SK-N-SH (cell line): ENCODE results near the gene RGL1. TPM values are rescaled to one million over a fixed set of nuclear protein-coding genes. Genes with fewer than 3 reads are reported as not detected.

Source experiments
- CTCF ChIA-PET: fragments of 300-600, 350-600 bp; formaldehyde crosslinking; extraction: SDS; loops from one replicate; lab custom pipeline; 2021; lab: Yijun Ruan, JAX
- POLR2A ChIA-PET: fragments of 350-600 bp; sonication (Branson Sonifier 250); formaldehyde crosslinking; extraction: SDS; loops from one replicate; lab custom pipeline; 2020; ENCODE audit warnings: antibody characterized with exemption, inconsistent platforms; lab: Yijun Ruan, JAX
- DNase-seq: peaks from one replicate; pipeline ENCODE4 v3.0.0; 2012
- H2AFZ ChIP-seq: fragments of 200-600 bp; sonication (generic); 2 replicates; pipeline ENCODE4 v1.8.1; 2016; ENCODE audit warnings: antibody characterized with exemption, mild to moderate bottlenecking, low read depth
- H3F3A ChIP-seq: fragments of 200-600 bp; sonication (generic); replicated peaks from 2 replicates; pipeline ENCODE3; 2016; ENCODE audit warnings: antibody characterized with exemption, mild to moderate bottlenecking; ENCODE audit not compliant: insufficient read depth
- H3K27ac ChIP-seq, 2 experiments: fragments of 200-500 bp in 1 of 2; fragments of 200-600 bp in 1 of 2; sonication (Bioruptor generic) in 1 of 2; sonication (generic), shearing (Covaris generic) in 1 of 2; 2 replicates each; pipeline versions ENCODE4 v1.5.1 to v1.6.1; 2014 to 2016; ENCODE audit warnings: low read depth in 2 of 2, inconsistent platforms in 1 of 2, low read length in 1 of 2, mild to moderate bottlenecking in 1 of 2, mixed read lengths in 1 of 2
- H3K27me3 ChIP-seq: fragments of 200-600 bp; sonication (generic), shearing (Covaris generic); 2 replicates; pipeline ENCODE4 v1.6.1; 2016; ENCODE audit warnings: mixed run types; ENCODE audit not compliant: insufficient read depth
- H3K36me3 ChIP-seq, 2 experiments: fragments of 200-500 bp in 1 of 2; fragments of 200-600 bp in 1 of 2; sonication (Bioruptor generic) in 1 of 2; sonication (generic) in 1 of 2; replicated peaks in 1 of 2; 2 replicates each; pipeline versions ENCODE3 to v1.5.1; 2014 to 2016; ENCODE audit warnings: low read length in 1 of 2, mild to moderate bottlenecking in 1 of 2; ENCODE audit not compliant: insufficient read depth in 2 of 2, control insufficient read depth in 1 of 2
- H3K4me1 ChIP-seq, 2 experiments: fragments of 200-500 bp in 1 of 2; fragments of 200-600 bp in 1 of 2; sonication (Bioruptor generic) in 1 of 2; sonication (generic), shearing (Covaris generic) in 1 of 2; 2 replicates each; pipeline versions ENCODE4 v1.5.1 to v1.6.1; 2014 to 2016; ENCODE audit warnings: low read depth in 1 of 2, low read length in 1 of 2, mixed run types in 1 of 2; ENCODE audit not compliant: insufficient read depth in 2 of 2, control insufficient read depth in 1 of 2
- H3K4me2 ChIP-seq: fragments of 200-600 bp; sonication (generic), shearing (Covaris generic); 2 replicates; pipeline ENCODE4 v1.6.1; 2017; ENCODE audit warnings: mixed run types
- H3K4me3 ChIP-seq, 2 experiments: fragments of 200-500 bp in 1 of 2; fragments of 200-600 bp in 1 of 2; sonication (Bioruptor generic) in 1 of 2; sonication (generic), shearing (Covaris generic) in 1 of 2; 2 replicates each; pipeline versions ENCODE4 v1.5.1 to v1.8.1; 2014 to 2016; ENCODE audit warnings: low read depth in 2 of 2, inconsistent platforms in 1 of 2, low read length in 1 of 2, mild to moderate bottlenecking in 1 of 2, mixed read lengths in 1 of 2, moderate library complexity in 1 of 2
- H3K79me2 ChIP-seq: fragments of 200-600 bp; sonication (generic); 2 replicates; pipeline ENCODE4 v1.8.1; 2017; ENCODE audit warnings: mild to moderate bottlenecking; ENCODE audit not compliant: insufficient read depth
- H3K9ac ChIP-seq: fragments of 200-600 bp; sonication (generic); 2 replicates; pipeline ENCODE4 v1.6.1; 2017; ENCODE audit warnings: mixed run types
- H3K9me2 ChIP-seq: fragments of 200-600 bp; sonication (generic); 2 replicates; pipeline ENCODE4 v1.6.1; 2017; ENCODE audit warnings: mixed run types
- H3K9me3 ChIP-seq: fragments of 200-600 bp; sonication (generic); 2 replicates; pipeline ENCODE4 v1.6.1; 2017; ENCODE audit warnings: mixed run types, mild to moderate bottlenecking, moderate library complexity
- H4K20me1 ChIP-seq: fragments of 200-600 bp; sonication (generic); 2 replicates; pipeline ENCODE4 v1.6.1; 2017; ENCODE audit warnings: mild to moderate bottlenecking, mixed run types; ENCODE audit not compliant: insufficient read depth
- CHD2 ChIP-seq: fragments of 150-350 bp; IDR thresholded peaks from 2 replicates; pipeline ENCODE4 v1.6.1; 2018; ENCODE audit warnings: low read length; ENCODE audit not compliant: partially characterized antibody
- FOSL2 ChIP-seq: IDR thresholded peaks from 2 replicates; pipeline ENCODE4 v1.4.0; 2012; ENCODE audit warnings: low read depth, mild to moderate bottlenecking, moderate library complexity, borderline replicate concordance
- FOXJ3 ChIP-seq: sonication (generic); formaldehyde crosslinking; IDR thresholded peaks from 2 replicates; pipeline ENCODE4 v1.5.1; 2020; ENCODE audit warnings: mild to moderate bottlenecking, missing genetic modification reagents
- GATA2 ChIP-seq: sonication (generic); formaldehyde crosslinking; IDR thresholded peaks from 2 replicates; pipeline ENCODE4 v1.5.0; 2020; ENCODE audit warnings: mild to moderate bottlenecking, missing genetic modification reagents
- JUND ChIP-seq: IDR thresholded peaks from 2 replicates; pipeline ENCODE4 v1.4.0; 2012
- MXI1 ChIP-seq: IDR thresholded peaks from 2 replicates; pipeline ENCODE4 v1.6.1; 2012; ENCODE audit warnings: mild to moderate bottlenecking, low read depth, low read length, improper control_type of control experiment
- POLR2AphosphoS5 ChIP-seq: IDR thresholded peaks from 2 replicates; pipeline ENCODE4 v1.6.1; 2012; ENCODE audit warnings: low read depth, low read length
- RCOR1 ChIP-seq: fragments of 150-350 bp; IDR thresholded peaks from 2 replicates; pipeline ENCODE4 v1.6.1; 2017; ENCODE audit warnings: antibody characterized with exemption, low read length
- RXRA ChIP-seq: IDR thresholded peaks from 2 replicates; pipeline ENCODE4 v1.4.0; 2012; ENCODE audit warnings: low read depth, mild to moderate bottlenecking, borderline replicate concordance
- TAF1 ChIP-seq: IDR thresholded peaks from 2 replicates; pipeline ENCODE4 v1.6.1; 2012; ENCODE audit warnings: low read depth, mild to moderate bottlenecking, low read length, moderate library complexity, borderline replicate concordance
- WGBS: methylation state at CpG from one replicate; pipeline ENCODE4 v1.1.6; 2017; ENCODE audit warnings: low lambda C conversion rate; 5-methylcytosine and 5-hydroxymethylcytosine counted together
- polyA plus RNA-seq, 3 experiments: library from polyadenylated mRNA; depleted of rRNA; stranded (reverse); fragments of >200 nt; gene quantifications; 2 replicates each; pipeline ENCODE4 v1.2.3, GENCODE V29; 2012
- TF ChIP-seq, protein P1 (sequence below): IDR thresholded peaks from 2 replicates; pipeline ENCODE4 v1.4.0; 2012; ENCODE audit warnings: low read depth
- TF ChIP-seq, protein P2 (sequence below): fragments of 150-350 bp; IDR thresholded peaks from 2 replicates; pipeline ENCODE4 v1.6.1; 2016; ENCODE audit warnings: mild to moderate bottlenecking, low read depth, low read length
- TF ChIP-seq, protein P3 (sequence below): IDR thresholded peaks from 2 replicates; pipeline ENCODE4 v1.4.0; 2012; ENCODE audit warnings: low read depth, borderline replicate concordance
- TF ChIP-seq, protein P4 (sequence below): IDR thresholded peaks from 2 replicates; pipeline ENCODE4 v1.4.0; 2012; ENCODE audit warnings: low read depth, borderline replicate concordance
- TF ChIP-seq, protein P5 (sequence below): IDR thresholded peaks from 2 replicates; pipeline ENCODE4; 2012

The RGL1 gene
- polyA plus RNA-seq, 1 of the 3 experiments (the other 2 are of a cell fraction): 8.3 TPM

DNA sequence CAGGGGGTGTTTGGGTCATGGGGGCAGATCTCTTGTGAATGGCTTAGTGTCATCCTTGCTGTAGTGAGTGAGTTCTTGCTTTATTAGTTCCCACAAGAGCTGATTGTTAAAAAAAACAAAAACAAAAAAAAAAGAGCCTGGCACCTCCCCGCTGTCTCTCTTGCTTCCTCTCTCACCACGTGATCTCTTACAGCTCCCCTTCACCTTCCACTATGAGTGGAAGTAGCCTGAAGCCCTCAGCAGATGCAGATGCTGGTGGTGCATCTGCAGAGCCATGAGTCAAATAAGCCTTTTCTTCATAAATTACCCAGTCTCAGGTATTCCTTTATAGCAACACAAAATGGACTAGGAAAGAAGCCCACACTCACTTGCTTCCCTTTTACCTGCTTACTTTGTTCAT lies 17.2 kb upstream of the RGL1 start:
- WGBS: 79% methylated on average over 2 of the region's 2 CpGs
- Histone ChIP-seq H3K9me3 (no peaks in the 10 kb centered on the region), H2AFZ (no peak overlapping the region), H3K4me2 (no peak overlapping the region), H3K9ac (no peak overlapping the region), H3F3A (peaks cover 14% of the 10 kb centered on the region), H3K9me2 (no peaks in the 10 kb centered on the region), H3K4me3 (no peak overlapping the region), H4K20me1 (no peaks in the 10 kb centered on the region), H3K27me3 (no peaks in the 10 kb centered on the region), H3K27ac (no peak overlapping the region), H3K4me1 (peaks cover 17 to 19% of the 10 kb centered on the region in 2 experiments), H3K36me3 (no peaks in the 10 kb centered on the region), H3K79me2 (no peaks in the 10 kb centered on the region)
- DNase-seq: no peak
- TF ChIP-seq RXRA: no peak
- TF ChIP-seq, protein P1, sequence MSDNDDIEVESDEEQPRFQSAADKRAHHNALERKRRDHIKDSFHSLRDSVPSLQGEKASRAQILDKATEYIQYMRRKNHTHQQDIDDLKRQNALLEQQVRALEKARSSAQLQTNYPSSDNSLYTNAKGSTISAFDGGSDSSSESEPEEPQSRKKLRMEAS: no peak
- no peak for TF ChIP-seq POLR2AphosphoS5
- TF ChIP-seq, protein P2, sequence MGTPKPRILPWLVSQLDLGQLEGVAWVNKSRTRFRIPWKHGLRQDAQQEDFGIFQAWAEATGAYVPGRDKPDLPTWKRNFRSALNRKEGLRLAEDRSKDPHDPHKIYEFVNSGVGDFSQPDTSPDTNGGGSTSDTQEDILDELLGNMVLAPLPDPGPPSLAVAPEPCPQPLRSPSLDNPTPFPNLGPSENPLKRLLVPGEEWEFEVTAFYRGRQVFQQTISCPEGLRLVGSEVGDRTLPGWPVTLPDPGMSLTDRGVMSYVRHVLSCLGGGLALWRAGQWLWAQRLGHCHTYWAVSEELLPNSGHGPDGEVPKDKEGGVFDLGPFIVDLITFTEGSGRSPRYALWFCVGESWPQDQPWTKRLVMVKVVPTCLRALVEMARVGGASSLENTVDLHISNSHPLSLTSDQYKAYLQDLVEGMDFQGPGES: no peak
- TF ChIP-seq JUND: no peak
- TF ChIP-seq CHD2: no peak
- TF ChIP-seq RCOR1: no peak
- TF ChIP-seq MXI1: no peak
- TF ChIP-seq, protein P3, sequence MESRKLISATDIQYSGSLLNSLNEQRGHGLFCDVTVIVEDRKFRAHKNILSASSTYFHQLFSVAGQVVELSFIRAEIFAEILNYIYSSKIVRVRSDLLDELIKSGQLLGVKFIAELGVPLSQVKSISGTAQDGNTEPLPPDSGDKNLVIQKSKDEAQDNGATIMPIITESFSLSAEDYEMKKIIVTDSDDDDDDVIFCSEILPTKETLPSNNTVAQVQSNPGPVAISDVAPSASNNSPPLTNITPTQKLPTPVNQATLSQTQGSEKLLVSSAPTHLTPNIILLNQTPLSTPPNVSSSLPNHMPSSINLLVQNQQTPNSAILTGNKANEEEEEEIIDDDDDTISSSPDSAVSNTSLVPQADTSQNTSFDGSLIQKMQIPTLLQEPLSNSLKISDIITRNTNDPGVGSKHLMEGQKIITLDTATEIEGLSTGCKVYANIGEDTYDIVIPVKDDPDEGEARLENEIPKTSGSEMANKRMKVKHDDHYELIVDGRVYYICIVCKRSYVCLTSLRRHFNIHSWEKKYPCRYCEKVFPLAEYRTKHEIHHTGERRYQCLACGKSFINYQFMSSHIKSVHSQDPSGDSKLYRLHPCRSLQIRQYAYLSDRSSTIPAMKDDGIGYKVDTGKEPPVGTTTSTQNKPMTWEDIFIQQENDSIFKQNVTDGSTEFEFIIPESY: no peak
- TF ChIP-seq, protein P4, sequence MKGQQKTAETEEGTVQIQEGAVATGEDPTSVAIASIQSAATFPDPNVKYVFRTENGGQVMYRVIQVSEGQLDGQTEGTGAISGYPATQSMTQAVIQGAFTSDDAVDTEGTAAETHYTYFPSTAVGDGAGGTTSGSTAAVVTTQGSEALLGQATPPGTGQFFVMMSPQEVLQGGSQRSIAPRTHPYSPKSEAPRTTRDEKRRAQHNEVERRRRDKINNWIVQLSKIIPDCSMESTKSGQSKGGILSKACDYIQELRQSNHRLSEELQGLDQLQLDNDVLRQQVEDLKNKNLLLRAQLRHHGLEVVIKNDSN: no peak
- TF ChIP-seq GATA2: no peak
- TF ChIP-seq FOSL2: no peak
- TF ChIP-seq FOXJ3 (CRISPR knock-in tag): no peak
- TF ChIP-seq, protein P5, sequence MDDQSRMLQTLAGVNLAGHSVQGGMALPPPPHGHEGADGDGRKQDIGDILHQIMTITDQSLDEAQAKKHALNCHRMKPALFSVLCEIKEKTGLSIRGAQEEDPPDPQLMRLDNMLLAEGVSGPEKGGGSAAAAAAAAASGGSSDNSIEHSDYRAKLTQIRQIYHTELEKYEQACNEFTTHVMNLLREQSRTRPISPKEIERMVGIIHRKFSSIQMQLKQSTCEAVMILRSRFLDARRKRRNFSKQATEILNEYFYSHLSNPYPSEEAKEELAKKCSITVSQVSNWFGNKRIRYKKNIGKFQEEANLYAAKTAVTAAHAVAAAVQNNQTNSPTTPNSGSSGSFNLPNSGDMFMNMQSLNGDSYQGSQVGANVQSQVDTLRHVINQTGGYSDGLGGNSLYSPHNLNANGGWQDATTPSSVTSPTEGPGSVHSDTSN: no peak
- TF ChIP-seq TAF1: no peak
- CTCF ChIA-PET: no interaction called here
- POLR2A ChIA-PET: no interaction called here
